Common myeloid progenitor, CD34-positive (primary cell): ENCODE measurements around the gene MAPKAP1.

ENCODE experiments used
- CTCF ChIA-PET: fragments of 350-600 bp; sonication (Branson Sonifier 250); formaldehyde crosslinking; loops from one replicate; lab custom pipeline; 2021; ENCODE audit warnings: antibody characterized with exemption; lab: Charles Lee
- POLR2A ChIA-PET: fragments of 350-600 bp; sonication (Branson Sonifier 250); formaldehyde crosslinking; loops from one replicate; lab custom pipeline; 2021; ENCODE audit warnings: antibody characterized with exemption; lab: Charles Lee
- DNase-seq, 3 donors: peaks; one replicate each; pipeline versions ENCODE4 v3.0.0 to v3.0.0-alpha.2; 2013
- H3K27ac ChIP-seq, 2 experiments: 1 replicate in 1 of 2; 2 replicates in 1 of 2; pipeline ENCODE4 v1.7.0; 2013; ENCODE audit warnings: inconsistent platforms in 2 of 2, low read length in 2 of 2, mild to moderate bottlenecking in 2 of 2, low read depth in 1 of 2, moderate library complexity in 1 of 2; ENCODE audit not compliant: severe bottlenecking in 2 of 2, insufficient read depth in 1 of 2, poor library complexity in 1 of 2
- H3K27me3 ChIP-seq, 5 experiments: replicated peaks in 2 of 5; 1 replicate in 3 of 5; 2 replicates in 2 of 5; pipeline versions ENCODE4 v1.6.1 to v1.7.0; 2013; ENCODE audit warnings: low read length in 4 of 5, mild to moderate bottlenecking in 2 of 5, moderate library complexity in 2 of 5, inconsistent platforms in 1 of 5; ENCODE audit not compliant: insufficient read depth in 5 of 5, control insufficient read depth in 4 of 5
- H3K36me3 ChIP-seq, 4 experiments: 1 replicate in 2 of 4; 2 replicates in 2 of 4; pipeline versions ENCODE4 v1.6.1 to v1.7.0; 2013; ENCODE audit warnings: low read length in 3 of 4, control low read depth in 1 of 4, mild to moderate bottlenecking in 1 of 4; ENCODE audit not compliant: control insufficient read depth in 4 of 4, insufficient read depth in 4 of 4
- H3K4me1 ChIP-seq, 4 experiments: 1 replicate in 3 of 4; 2 replicates in 1 of 4; pipeline versions ENCODE4 v1.6.1 to v1.7.1; 2013; ENCODE audit warnings: low read length in 3 of 4, mild to moderate bottlenecking in 3 of 4, control low read depth in 1 of 4, inconsistent platforms in 1 of 4, moderate library complexity in 1 of 4; ENCODE audit not compliant: control insufficient read depth in 4 of 4, insufficient read depth in 4 of 4; ENCODE audit errors: control extremely low read depth in 1 of 4
- H3K4me3 ChIP-seq, 7 experiments: 1 replicate in 4 of 7; 2 replicates in 3 of 7; pipeline versions ENCODE4 v1.5.1 to v1.7.0; 2013; ENCODE audit warnings: mild to moderate bottlenecking in 7 of 7, low read length in 6 of 7, moderate library complexity in 6 of 7, inconsistent platforms in 2 of 7, low read depth in 2 of 7, control low read depth in 1 of 7; ENCODE audit not compliant: insufficient read depth in 4 of 7, control insufficient read depth in 1 of 7; ENCODE audit errors: extremely low read depth in 1 of 7
- H3K9me3 ChIP-seq, 5 experiments: 1 replicate in 4 of 5; 2 replicates in 1 of 5; pipeline versions ENCODE4 v1.6.1 to v1.7.1; 2013; ENCODE audit warnings: low read length in 4 of 5, mild to moderate bottlenecking in 2 of 5, inconsistent platforms in 1 of 5, low read depth in 1 of 5, moderate library complexity in 1 of 5; ENCODE audit not compliant: control insufficient read depth in 4 of 5, insufficient read depth in 2 of 5; ENCODE audit errors: control extremely low read depth in 1 of 5
- WGBS: methylation state at CpG from one replicate; pipeline ENCODE4 v1.1.5; 2013; ENCODE audit not compliant: insufficient coverage; 5-methylcytosine and 5-hydroxymethylcytosine counted together

Gene MAPKAP1

DNA sequence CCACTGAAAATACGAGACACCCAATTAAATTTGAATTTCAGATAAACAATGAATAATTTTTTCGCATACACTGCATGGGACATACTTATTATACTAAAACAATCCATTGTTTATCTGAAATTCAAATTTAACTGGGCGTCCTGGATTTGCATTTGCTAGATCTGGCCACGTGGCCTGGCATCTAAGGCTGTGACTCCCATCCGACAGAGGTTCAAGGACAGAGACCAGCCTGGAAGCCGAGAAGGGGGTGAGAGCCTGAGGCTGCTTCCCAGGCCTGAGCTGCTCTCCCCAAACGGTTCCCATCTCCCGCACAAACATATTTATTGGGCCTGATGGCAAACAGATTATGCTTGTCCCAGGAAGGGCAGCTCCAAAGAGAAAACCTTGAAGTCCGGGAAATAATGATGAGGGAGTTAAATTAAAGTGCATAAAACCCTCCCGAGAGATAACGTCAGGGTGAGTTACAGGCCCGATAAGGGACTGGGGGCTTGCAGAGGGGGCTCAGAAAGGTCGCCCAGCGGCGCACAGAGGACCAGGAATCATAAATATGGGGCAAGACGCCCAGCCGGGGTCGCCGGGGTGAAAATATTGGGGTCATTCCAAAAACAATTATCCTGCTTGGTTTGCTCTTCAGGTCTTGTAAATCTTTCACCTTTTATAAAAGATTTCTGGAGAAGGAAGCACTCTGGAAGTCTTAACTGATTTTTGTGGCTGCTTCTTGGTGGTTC lies 281.7 kb downstream of the MAPKAP1 start:
- H3K36me3 ChIP-seq, result no peaks in the 10 kb centered on the region
- H3K27me3 ChIP-seq, result no peaks in the 10 kb centered on the region
- DNase-seq, result no peak
- no peak overlapping the region for H3K27ac ChIP-seq
- H3K4me1 ChIP-seq, result no peaks in the 10 kb centered on the region
- no peaks in the 10 kb centered on the region for H3K9me3 ChIP-seq
- POLR2A ChIA-PET, result no interaction called here
- no peak overlapping the region for H3K4me3 ChIP-seq
- WGBS, result 98% methylated on average over 16 of the region's 19 CpGs
- CTCF ChIA-PET, result interaction anchor here (0.9 kb wide), 1 partner anchor 11 kb away, joined by 3 read pairs; no protein-coding TSS in a partner anchor

DNA sequence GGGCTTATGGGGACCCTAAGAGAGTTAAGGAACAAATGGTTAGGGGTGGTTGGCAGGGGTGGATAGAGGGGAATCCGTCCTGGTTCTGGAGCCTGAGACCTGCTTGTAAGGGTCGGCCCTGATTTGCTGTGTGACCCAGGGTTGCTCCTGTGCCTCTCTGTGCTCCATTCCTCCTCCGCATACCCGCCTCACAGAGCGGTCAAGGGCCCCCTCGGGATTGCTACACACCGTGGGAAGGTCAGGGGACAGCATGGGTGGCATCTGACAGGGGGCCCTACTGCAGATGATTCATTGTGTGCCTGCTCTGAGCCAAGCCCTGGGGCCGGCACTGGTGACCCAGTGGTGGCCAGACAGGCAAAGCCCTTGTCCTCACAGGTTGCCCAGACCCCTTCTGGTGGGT lies 283.0 kb downstream of the MAPKAP1 start:
- no peak for DNase-seq
- WGBS, result 97% methylated on average over 7 of the region's 8 CpGs
- H3K27me3 ChIP-seq, result no peaks in the 10 kb centered on the region
- POLR2A ChIA-PET, result no interaction called here
- H3K4me1 ChIP-seq, result no peaks in the 10 kb centered on the region
- CTCF ChIA-PET, result no interaction called here
- no peak overlapping the region for H3K4me3 ChIP-seq
- no peaks in the 10 kb centered on the region for H3K36me3 ChIP-seq
- H3K27ac ChIP-seq, result no peak overlapping the region
- H3K9me3 ChIP-seq, result no peaks in the 10 kb centered on the region

DNA sequence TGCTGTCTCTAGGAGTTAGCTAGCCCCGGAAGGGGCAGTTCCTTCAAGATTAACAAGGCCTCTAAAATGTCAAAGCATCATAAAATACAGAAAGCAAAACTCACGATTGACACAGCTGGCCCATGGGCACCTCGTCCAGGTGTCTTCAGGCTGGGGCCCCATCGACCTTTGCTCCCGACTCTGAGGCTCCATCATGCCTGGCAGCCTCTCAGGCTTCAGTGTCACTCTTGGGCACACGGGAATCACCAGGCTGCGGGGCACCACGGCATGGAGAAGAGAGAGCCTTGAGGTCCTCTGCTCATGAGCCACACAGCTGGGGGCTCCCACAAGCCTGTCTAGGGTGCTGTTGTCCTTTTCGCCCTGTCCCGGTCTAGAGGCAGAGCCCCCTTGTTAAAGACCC lies 284.2 kb downstream of the MAPKAP1 start:
- CTCF ChIA-PET, result no interaction called here

DNA sequence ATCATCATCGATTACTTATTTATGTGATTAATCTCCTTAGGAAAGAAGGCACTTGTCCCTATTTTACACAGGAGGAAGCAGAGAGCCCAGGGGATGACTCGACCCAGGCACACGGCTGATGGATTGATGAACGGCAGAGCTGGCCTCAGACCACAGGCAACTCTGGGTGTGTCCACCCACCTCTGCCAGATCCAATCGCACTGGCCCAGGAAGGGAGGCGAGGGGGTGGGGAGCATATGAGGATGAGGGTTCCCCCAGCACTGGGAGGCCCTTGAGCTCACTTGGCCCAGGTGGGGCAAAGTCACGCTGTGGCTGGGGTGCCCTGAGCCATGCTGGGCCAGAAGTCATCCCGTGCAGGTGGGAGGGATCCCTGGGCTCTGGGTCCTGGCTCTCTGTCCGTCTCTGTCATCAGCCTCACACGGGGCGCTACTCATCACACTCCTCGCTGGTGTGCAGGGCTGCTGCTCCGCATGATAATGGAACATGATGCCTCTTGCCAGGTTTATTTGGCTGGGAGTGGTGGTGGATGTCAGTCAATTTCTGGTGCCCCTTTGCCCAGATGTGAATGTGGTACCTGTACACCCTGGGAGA lies 285.3 kb downstream of the MAPKAP1 start:
- Histone ChIP-seq H3K9me3 (no peaks in the 10 kb centered on the region), H3K36me3 (no peaks in the 10 kb centered on the region), H3K4me3 (no peak overlapping the region), H3K27ac (no peak overlapping the region), H3K4me1 (no peaks in the 10 kb centered on the region), H3K27me3 (no peaks in the 10 kb centered on the region)
- ChIA-PET POLR2A (no interaction called here), CTCF (no interaction called here)
- WGBS, result 91% methylated on average over 9 of the region's 13 CpGs
- no peak for DNase-seq

More for the DNA sequence above, 284.2 kb downstream of the MAPKAP1 start:
- H3K9me3 ChIP-seq, result no peaks in the 10 kb centered on the region
- H3K4me3 ChIP-seq, result no peak overlapping the region
- no peaks in the 10 kb centered on the region for H3K27me3 ChIP-seq
- no peaks in the 10 kb centered on the region for H3K4me1 ChIP-seq
- H3K27ac ChIP-seq, result no peak overlapping the region
- no peaks in the 10 kb centered on the region for H3K36me3 ChIP-seq
- POLR2A ChIA-PET, result no interaction called here
- 98% methylated on average over 9 of the region's 10 CpGs for WGBS
- no peak for DNase-seq

DNA sequence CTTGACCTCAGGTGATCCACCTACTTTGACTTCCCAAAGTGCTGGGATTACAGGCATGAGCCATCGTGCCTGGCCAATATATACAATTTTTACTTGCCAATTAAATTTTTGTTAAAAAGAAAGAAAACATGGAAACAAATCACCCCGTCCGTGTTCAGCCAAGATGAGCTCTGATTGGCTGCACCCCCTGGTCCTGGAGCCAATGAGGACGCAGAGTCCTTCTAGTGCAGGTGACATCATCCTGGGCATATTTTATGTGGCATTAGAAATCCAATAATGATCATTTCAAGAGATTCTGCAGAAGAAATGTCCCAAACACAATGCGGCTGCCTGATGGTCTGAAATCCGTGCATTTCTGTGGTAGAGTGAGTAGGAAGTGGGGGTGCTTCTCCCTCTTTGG lies 285.8 kb downstream of the MAPKAP1 start:
- WGBS, result 100% methylated on average over 3 of the region's 6 CpGs
- Histone ChIP-seq H3K27me3 (no peaks in the 10 kb centered on the region), H3K4me3 (no peak overlapping the region), H3K36me3 (no peaks in the 10 kb centered on the region), H3K4me1 (no peaks in the 10 kb centered on the region), H3K27ac (no peak overlapping the region), H3K9me3 (no peaks in the 10 kb centered on the region)
- POLR2A ChIA-PET, result no interaction called here
- DNase-seq, result no peak
- CTCF ChIA-PET, result interaction anchor here (0.9 kb wide), 1 partner anchor 13 kb away, joined by 3 read pairs; no protein-coding TSS in a partner anchor

DNA sequence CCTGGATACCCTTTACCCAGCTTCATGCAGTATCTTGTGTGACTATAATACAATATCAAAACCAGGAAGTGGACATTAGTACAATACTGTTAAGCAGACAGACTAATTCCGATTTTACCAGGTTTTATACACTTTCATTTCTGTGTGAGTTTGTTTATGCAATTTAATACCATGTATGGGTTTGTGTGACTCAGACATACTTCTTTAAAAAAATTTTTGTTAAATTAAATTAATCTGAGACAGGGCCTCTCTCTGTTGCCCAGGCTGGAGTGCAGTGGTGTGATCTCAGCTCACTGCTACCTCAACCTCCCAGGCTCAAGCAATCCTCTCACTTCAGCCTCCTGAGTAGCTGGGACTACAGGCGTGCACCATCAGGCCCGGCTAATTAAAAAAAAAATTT lies 288.6 kb downstream of the MAPKAP1 start:
- ChIA-PET POLR2A (no interaction called here), CTCF (interaction anchor here (1.1 kb wide), 1 partner anchor 49 kb away, joined by 3 read pairs; no protein-coding TSS in a partner anchor)
- H3K4me1 ChIP-seq, result no peaks in the 10 kb centered on the region
- H3K27ac ChIP-seq, result no peak overlapping the region
- H3K4me3 ChIP-seq, result no peak overlapping the region
- no peaks in the 10 kb centered on the region for H3K9me3 ChIP-seq
- H3K36me3 ChIP-seq, result no peaks in the 10 kb centered on the region
- no peaks in the 10 kb centered on the region for H3K27me3 ChIP-seq
- DNase-seq, result no peak
- no CpG with 5 or more reads among the region's 3 CpGs for WGBS

DNA sequence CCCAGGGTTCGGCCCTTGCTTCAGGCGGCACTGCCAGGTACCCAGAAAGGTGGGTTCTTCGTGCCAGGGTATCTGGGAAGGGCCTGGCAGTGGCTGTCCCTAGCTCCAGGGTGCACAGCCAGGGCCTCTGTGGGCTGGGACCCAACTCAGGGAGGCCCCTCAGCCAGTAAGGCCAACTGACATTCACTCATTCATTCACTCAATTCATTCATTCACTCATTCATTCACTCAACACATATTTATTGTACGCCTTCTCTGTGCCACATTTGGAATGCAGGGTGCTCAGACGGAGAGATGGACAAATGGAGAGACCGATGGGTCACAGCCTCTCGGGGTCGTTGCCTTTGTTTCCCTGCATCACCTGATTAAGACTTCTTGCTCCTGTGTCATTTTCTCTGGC lies 290.5 kb downstream of the MAPKAP1 start:
- H3K27ac ChIP-seq, result no peak overlapping the region
- CTCF ChIA-PET, result no interaction called here
- H3K4me3 ChIP-seq, result no peak overlapping the region
- no peak for DNase-seq
- no peaks in the 10 kb centered on the region for H3K4me1 ChIP-seq
- POLR2A ChIA-PET, result interaction anchor here (0.5 kb wide), 1 partner anchor 168 kb away, joined by 5 read pairs; no protein-coding TSS in a partner anchor
- no peaks in the 10 kb centered on the region for H3K9me3 ChIP-seq
- H3K27me3 ChIP-seq, result no peaks in the 10 kb centered on the region
- H3K36me3 ChIP-seq, result no peaks in the 10 kb centered on the region
- WGBS, result 100% methylated on average over 8 of the region's 8 CpGs
